OCI-LY7 (cell line): ENCODE measurements around the gene RXRG. TPM values are rescaled to one million over a fixed set of nuclear protein-coding genes. Genes with fewer than 3 reads are reported as not detected.

Experiments used
- BruUV-seq: library from RNA; stranded (reverse); fragments of 400-500 nt; replicated peaks from 2 replicates; lab custom pipeline; 2021; lab: Mats Ljungman, UMichigan
- CTCF ChIA-PET: fragments of 300-600 bp; sonication (Branson Sonifier 250); formaldehyde crosslinking; loops from one replicate; lab custom pipeline; 2022; ENCODE audit warnings: antibody characterized with exemption; ENCODE audit not compliant: unreplicated experiment; lab: Charles Lee
- POLR2A ChIA-PET: fragments of 300-600 bp; sonication (Branson Sonifier 250); formaldehyde crosslinking; loops from one replicate; lab custom pipeline; 2022; ENCODE audit warnings: antibody characterized with exemption; lab: Charles Lee
- DNase-seq: peaks from one replicate; pipeline ENCODE4 v3.0.0-alpha.2; 2015; ENCODE audit warnings: low spot score
- H2AFZ ChIP-seq: fragments of 200-600 bp; sonication (generic), shearing (Covaris generic); 2 replicates; pipeline ENCODE4 v1.6.1; 2014; ENCODE audit warnings: mild to moderate bottlenecking, antibody characterized with exemption, low read length, moderate library complexity
- H3K27ac ChIP-seq: fragments of 200-600 bp; sonication (generic); 2 replicates; pipeline ENCODE4 v1.5.1; 2014; ENCODE audit warnings: mixed run types, low read depth, mild to moderate bottlenecking, moderate library complexity, low read length, inconsistent platforms; ENCODE audit not compliant: poor library complexity, severe bottlenecking
- H3K36me3 ChIP-seq: fragments of 200-600 bp; sonication (generic); 2 replicates; pipeline ENCODE4 v1.6.1; 2014; ENCODE audit warnings: mild to moderate bottlenecking, antibody characterized with exemption, low read length, moderate library complexity, mixed read lengths; ENCODE audit not compliant: insufficient read depth
- H3K4me1 ChIP-seq: fragments of 200-600 bp; sonication (generic); 2 replicates; pipeline ENCODE4 v1.5.1; 2014; ENCODE audit warnings: mild to moderate bottlenecking, low read length; ENCODE audit not compliant: insufficient read depth, poor library complexity, severe bottlenecking
- H3K4me2 ChIP-seq: fragments of 200-600 bp; sonication (generic); 2 replicates; pipeline ENCODE4 v1.6.1; 2014; ENCODE audit warnings: mild to moderate bottlenecking, low read length
- H3K4me3 ChIP-seq: fragments of 200-600 bp; sonication (generic); 2 replicates; pipeline ENCODE4 v1.5.1; 2014; ENCODE audit warnings: mild to moderate bottlenecking, low read depth, low read length; ENCODE audit not compliant: poor library complexity, severe bottlenecking
- H3K79me2 ChIP-seq: fragments of 200-600 bp; sonication (generic); 2 replicates; pipeline ENCODE4 v1.6.1; 2016; ENCODE audit warnings: low read depth, mild to moderate bottlenecking, low read length, moderate library complexity, mixed read lengths; ENCODE audit not compliant: insufficient read depth
- H3K9me2 ChIP-seq: fragments of 200-600 bp; sonication (generic); 2 replicates; pipeline ENCODE4 v1.6.1; 2016; ENCODE audit warnings: mild to moderate bottlenecking, low read length, mixed read lengths; ENCODE audit not compliant: insufficient read depth
- H3K9me3 ChIP-seq: fragments of 200-600 bp; sonication (generic); 2 replicates; pipeline ENCODE4 v1.6.1; 2014; ENCODE audit warnings: mild to moderate bottlenecking, mixed run types, low read length, mixed read lengths
- H4K20me1 ChIP-seq: fragments of 200-600 bp; sonication (generic); 2 replicates; pipeline ENCODE4 v1.6.1; 2014; ENCODE audit warnings: mild to moderate bottlenecking, antibody characterized with exemption, low read length, moderate library complexity, mixed read lengths; ENCODE audit not compliant: insufficient read depth
- EZH2phosphoT487 ChIP-seq: fragments of 200-600 bp; sonication (generic); IDR thresholded peaks from 2 replicates; pipeline ENCODE4 v1.6.1; 2018; ENCODE audit warnings: low read depth, borderline replicate concordance, mild to moderate bottlenecking, mixed run types, antibody characterized with exemption, low read length, moderate library complexity, mixed read lengths
- intact Hi-C: fragments of 100-400 bp; cut with micrococcal nuclease; formaldehyde crosslinking; loops from one replicate; pipeline ENCODE4 v1.10.0; 2022; ENCODE audit not compliant: unreplicated experiment
- total RNA-seq, 2 experiments: library from RNA; depleted of rRNA in 1 of 2; stranded (reverse); fragments of >200 nt in 1 of 2; shearing (Covaris generic) in 1 of 2; gene quantifications; 2 replicates each; pipeline ENCODE4 v1.2.3, GENCODE V29; 2014 to 2022
- TF ChIP-seq, protein P1 (sequence below): fragments of 200-600 bp; sonication (generic); conservative IDR thresholded peaks from 2 replicates; pipeline ENCODE4 v1.5.1; 2014; ENCODE audit warnings: mild to moderate bottlenecking, antibody characterized with exemption, low read length, moderate library complexity, mixed read lengths

RXRG gene
- total RNA-seq, 2 experiments from 2014 or later = not detected

DNA sequence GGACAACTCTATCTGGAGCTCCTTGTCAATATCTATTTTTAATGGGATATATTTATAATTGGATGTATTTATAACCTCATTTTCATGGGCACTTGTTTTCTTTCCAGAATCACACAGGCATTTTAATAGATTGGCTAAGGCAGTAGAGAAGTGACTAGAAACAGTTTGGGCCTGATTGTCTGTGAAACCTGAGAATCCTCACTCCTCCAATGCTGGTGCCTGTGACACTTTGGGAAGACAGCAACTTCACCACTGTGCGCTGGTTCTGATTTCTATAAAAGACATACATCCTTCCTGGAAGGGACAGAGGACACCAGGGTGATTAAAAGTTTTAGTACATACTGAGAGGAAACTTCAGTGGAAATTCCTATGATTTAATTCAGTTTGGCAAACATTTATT, 39.6 kb upstream of the RXRG start:
- H3K9me3 ChIP-seq = no peaks in the 10 kb centered on the region
- H3K36me3 ChIP-seq = no peaks in the 10 kb centered on the region
- no peak overlapping the region for H3K4me2 ChIP-seq
- CTCF ChIA-PET = no interaction called here
- DNase-seq = no peak
- no peaks in the 10 kb centered on the region for H4K20me1 ChIP-seq
- no peak for TF ChIP-seq EZH2phosphoT487
- TF ChIP-seq, protein P1, sequence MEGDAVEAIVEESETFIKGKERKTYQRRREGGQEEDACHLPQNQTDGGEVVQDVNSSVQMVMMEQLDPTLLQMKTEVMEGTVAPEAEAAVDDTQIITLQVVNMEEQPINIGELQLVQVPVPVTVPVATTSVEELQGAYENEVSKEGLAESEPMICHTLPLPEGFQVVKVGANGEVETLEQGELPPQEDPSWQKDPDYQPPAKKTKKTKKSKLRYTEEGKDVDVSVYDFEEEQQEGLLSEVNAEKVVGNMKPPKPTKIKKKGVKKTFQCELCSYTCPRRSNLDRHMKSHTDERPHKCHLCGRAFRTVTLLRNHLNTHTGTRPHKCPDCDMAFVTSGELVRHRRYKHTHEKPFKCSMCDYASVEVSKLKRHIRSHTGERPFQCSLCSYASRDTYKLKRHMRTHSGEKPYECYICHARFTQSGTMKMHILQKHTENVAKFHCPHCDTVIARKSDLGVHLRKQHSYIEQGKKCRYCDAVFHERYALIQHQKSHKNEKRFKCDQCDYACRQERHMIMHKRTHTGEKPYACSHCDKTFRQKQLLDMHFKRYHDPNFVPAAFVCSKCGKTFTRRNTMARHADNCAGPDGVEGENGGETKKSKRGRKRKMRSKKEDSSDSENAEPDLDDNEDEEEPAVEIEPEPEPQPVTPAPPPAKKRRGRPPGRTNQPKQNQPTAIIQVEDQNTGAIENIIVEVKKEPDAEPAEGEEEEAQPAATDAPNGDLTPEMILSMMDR = no peak
- no TSS peak for BruUV-seq
- POLR2A ChIA-PET = no interaction called here
- no peak overlapping the region for H3K4me3 ChIP-seq
- H3K4me1 ChIP-seq = no peaks in the 10 kb centered on the region
- intact Hi-C loops = no loop called here
- no peak overlapping the region for H3K27ac ChIP-seq
- H3K9me2 ChIP-seq = no peaks in the 10 kb centered on the region
- H3K79me2 ChIP-seq = no peaks in the 10 kb centered on the region
- no peak overlapping the region for H2AFZ ChIP-seq

DNA sequence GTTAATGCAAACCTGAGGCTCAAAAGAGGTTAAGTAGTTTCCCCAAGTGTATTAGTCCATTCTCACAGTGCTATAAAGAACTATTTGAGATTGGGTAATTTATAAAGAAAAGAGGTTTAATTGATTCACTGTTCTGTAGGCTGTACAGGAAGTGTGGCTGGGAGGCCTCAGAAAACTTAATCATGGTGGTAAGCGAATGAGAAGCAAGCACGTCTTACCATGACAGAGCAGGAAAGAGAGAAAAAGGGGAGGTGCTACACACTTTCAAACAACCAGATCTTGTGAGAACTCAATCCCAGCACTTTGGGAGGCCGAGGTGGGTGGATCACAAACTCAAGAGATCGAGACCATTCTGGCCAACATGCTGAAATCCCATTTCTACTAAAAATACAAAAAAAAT, 38.5 kb upstream of the RXRG start:
- Histone ChIP-seq H3K79me2 (no peaks in the 10 kb centered on the region), H3K4me1 (no peaks in the 10 kb centered on the region), H2AFZ (no peak overlapping the region), H3K4me3 (no peak overlapping the region), H3K27ac (no peak overlapping the region), H3K9me2 (no peaks in the 10 kb centered on the region), H4K20me1 (no peaks in the 10 kb centered on the region), H3K36me3 (no peaks in the 10 kb centered on the region), H3K9me3 (no peaks in the 10 kb centered on the region), H3K4me2 (no peak overlapping the region)
- BruUV-seq = no TSS peak
- no peak for DNase-seq
- TF ChIP-seq, protein P1 = no peak
- no peak for TF ChIP-seq EZH2phosphoT487
- POLR2A ChIA-PET = no interaction called here
- CTCF ChIA-PET = no interaction called here
- intact Hi-C loops = no loop called here

DNA sequence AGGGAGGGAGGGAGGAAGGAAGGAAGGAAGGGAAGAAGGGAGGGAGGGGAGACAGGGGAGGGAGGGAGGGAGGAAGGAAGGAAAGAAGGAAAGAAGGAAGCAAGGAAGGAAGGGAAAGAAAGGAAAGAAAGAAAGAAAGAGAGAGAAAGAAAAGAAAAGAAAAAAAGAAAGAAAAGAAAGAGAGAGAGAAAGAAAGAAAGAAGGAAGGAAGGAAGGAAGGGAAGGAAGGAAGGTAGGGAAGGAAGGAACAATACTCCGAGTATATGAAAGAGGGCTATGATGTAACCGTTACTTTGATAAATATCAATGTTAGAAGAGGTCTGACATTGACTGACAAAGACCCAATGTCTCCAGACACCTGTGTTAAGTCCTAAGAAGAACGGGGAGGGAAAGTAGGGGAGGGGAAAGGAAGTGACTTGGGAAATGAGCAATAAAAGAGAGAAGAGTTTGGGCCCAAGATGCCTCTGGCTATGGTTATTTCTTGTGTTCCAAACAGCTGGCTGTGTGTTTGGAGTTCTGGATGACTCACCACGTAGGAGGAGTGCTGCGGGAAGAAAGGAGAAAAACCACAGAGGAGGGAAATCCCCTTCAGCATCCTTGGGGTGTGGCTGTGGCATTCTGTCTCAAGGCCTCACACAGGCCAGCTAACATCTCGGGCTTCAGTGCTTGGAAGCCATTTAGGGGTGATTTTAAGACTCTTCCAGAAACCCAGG, 37.0 kb upstream of the RXRG start:
- no peaks in the 10 kb centered on the region for H3K79me2 ChIP-seq
- TF ChIP-seq EZH2phosphoT487 = no peak
- TF ChIP-seq, protein P1 = no peak
- POLR2A ChIA-PET = interaction anchor here (1.2 kb wide), 1 partner anchor 10 kb away, joined by 3 read pairs; no protein-coding TSS in a partner anchor
- no peaks in the 10 kb centered on the region for H4K20me1 ChIP-seq
- CTCF ChIA-PET = no interaction called here
- no TSS peak for BruUV-seq
- H3K4me1 ChIP-seq = no peaks in the 10 kb centered on the region
- no peak overlapping the region for H2AFZ ChIP-seq
- intact Hi-C loops = no loop called here
- H3K27ac ChIP-seq = no peak overlapping the region
- H3K9me2 ChIP-seq = no peaks in the 10 kb centered on the region
- H3K4me2 ChIP-seq = no peak overlapping the region
- no peak for DNase-seq
- H3K4me3 ChIP-seq = no peak overlapping the region
- no peaks in the 10 kb centered on the region for H3K9me3 ChIP-seq
- no peaks in the 10 kb centered on the region for H3K36me3 ChIP-seq
